Measurements from ENCODE around the gene TSPO2. TPM values are rescaled to one million over a fixed set of nuclear protein-coding genes. Genes with fewer than 3 reads are reported as not detected.

Gene TSPO2
- polyA plus RNA-seq, 1 donor (not counting 4 experiments of a cell fraction or from before 2014, with no cell fraction given), result not detected

DNA sequence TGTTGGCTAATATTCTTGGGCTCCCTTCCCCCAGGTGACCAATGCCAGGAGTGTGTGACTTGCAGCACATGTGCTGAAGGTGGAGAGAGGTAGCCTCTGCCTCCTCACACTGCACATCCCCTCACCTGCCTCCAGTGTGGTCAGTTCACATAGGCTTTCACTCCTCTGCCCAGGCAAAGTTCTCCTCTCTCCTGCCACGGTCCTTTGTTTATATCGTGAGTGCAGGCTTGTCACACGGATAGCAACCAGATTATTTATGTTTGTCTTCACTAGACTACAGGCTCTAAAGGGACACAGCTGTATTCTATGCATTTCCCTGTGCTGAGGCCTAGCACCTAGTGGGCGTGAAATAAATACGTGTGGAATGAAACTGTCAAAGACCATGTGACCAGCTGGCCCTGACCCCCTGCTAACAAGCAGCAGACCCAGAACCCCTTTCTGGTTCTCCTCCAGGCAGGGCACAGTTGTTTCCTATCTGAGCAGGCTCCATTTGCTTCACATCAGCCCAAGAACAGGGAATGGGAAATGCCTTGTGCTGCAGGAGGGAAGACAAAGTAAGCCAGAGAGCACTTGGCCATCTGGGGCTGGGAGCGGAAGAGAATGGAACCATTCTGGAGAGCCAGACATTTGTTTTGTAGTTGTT is 45.6 kb upstream of the TSPO2 start:
- H3K4me3 ChIP-seq (ENCODE audit: control insufficient read depth in 2 of 3, extremely low read depth in 1 of 3, insufficient read depth in 2 of 3, low read depth in 1 of 3, low read length in 3 of 3), result no peak overlapping the region
- dilution Hi-C loops (cut with MboI; ENCODE audit: extremely low pct_ligation_motif_present, low sequenced_read_pairs), result no loop called here
- H2AFZ ChIP-seq (ENCODE audit: control insufficient read depth, low read length), result no peak overlapping the region
- peaks cover 13% of the 10 kb centered on the region for H3K4me1 ChIP-seq (ENCODE audit: control insufficient read depth, extremely low read depth, insufficient read depth, low read length)
- H3K9me1 ChIP-seq (ENCODE audit: control insufficient read depth, extremely low read depth, insufficient read depth, low read length), result no peaks in the 10 kb centered on the region
- no peaks in the 10 kb centered on the region for H3K9me3 ChIP-seq (ENCODE audit: control insufficient read depth, low read depth, low read length)
- H3K9ac ChIP-seq (ENCODE audit: control insufficient read depth, extremely low read depth, insufficient read depth, low read length), result no peak overlapping the region
- no peaks in the 10 kb centered on the region for H3K36me3 ChIP-seq (ENCODE audit: control insufficient read depth in 2 of 2, extremely low read depth in 1 of 2, insufficient read depth in 2 of 2, low read length in 2 of 2)
- H3K4me2 ChIP-seq (ENCODE audit: control insufficient read depth, extremely low read depth, insufficient read depth, low read depth, low read length), result no peak overlapping the region
- H4K20me1 ChIP-seq (ENCODE audit: control insufficient read depth, extremely low read depth, insufficient read depth, low read length), result no peaks in the 10 kb centered on the region
- H3K79me2 ChIP-seq (ENCODE audit: control insufficient read depth, insufficient read depth, low read length), result no peaks in the 10 kb centered on the region
- no peak overlapping the region for H3K27ac ChIP-seq (ENCODE audit: control insufficient read depth, insufficient read depth, low read length)
- no peaks in the 10 kb centered on the region for H3K27me3 ChIP-seq (ENCODE audit: control insufficient read depth, extremely low read depth, insufficient read depth, low read length)
- DNase-seq (ENCODE audit: low read depth, low spot score) (no peak), FAIRE-seq (no peak)
- TF ChIP-seq, protein P1, sequence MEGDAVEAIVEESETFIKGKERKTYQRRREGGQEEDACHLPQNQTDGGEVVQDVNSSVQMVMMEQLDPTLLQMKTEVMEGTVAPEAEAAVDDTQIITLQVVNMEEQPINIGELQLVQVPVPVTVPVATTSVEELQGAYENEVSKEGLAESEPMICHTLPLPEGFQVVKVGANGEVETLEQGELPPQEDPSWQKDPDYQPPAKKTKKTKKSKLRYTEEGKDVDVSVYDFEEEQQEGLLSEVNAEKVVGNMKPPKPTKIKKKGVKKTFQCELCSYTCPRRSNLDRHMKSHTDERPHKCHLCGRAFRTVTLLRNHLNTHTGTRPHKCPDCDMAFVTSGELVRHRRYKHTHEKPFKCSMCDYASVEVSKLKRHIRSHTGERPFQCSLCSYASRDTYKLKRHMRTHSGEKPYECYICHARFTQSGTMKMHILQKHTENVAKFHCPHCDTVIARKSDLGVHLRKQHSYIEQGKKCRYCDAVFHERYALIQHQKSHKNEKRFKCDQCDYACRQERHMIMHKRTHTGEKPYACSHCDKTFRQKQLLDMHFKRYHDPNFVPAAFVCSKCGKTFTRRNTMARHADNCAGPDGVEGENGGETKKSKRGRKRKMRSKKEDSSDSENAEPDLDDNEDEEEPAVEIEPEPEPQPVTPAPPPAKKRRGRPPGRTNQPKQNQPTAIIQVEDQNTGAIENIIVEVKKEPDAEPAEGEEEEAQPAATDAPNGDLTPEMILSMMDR (optimal IDR thresholded peaks at IDR 0.05 in 1 of 3, IDR thresholded peaks at IDR 0.05 in 1 of 3, conservative IDR thresholded peaks at IDR 0.05 in 1 of 3; ENCODE audit: extremely low read depth in 1 of 3, insufficient read depth in 2 of 3, low read length in 3 of 3), result no peak
- no peak for TF ChIP-seq EZH2 (IDR thresholded peaks at IDR 0.05; ENCODE audit: low read length)

DNA sequence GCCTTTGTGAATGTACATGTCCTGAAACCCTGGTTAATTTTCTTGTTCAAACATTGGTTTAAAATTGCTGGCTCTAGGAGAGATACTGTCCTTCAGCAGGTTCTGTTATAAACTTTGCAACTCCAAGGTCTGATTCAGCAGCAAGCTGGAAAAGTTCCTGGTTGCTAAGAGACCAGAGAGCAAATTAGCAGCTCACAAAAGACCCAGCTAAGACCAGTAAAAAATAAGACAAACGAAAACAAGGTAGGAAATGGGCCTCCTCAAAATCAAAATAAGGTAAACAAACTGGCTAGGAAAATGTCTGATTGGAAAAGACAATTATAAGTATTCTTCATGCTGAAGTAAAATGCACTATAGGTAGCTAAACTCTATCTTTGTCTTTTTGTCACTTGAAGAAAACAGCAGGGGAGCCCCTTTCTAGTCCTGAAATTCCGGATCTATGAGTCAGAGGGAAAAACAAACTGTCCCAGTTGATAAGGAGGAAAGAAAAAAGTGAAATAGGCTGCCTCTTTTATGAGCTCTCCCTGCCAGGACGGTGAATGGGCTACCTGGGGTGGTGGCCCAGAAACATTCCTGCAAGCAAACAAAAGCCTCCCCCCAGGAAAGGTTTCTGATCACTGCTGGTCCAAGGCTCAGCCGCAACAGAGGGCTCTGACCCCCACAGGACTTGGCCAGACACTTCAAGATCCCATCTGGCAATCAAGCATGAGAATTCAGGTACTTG is 44.9 kb upstream of the TSPO2 start:
- FAIRE-seq, result peak; percentile 9
- H3K79me2 ChIP-seq (ENCODE audit: control insufficient read depth, insufficient read depth, low read length), result no peaks in the 10 kb centered on the region
- H3K36me3 ChIP-seq (ENCODE audit: control insufficient read depth in 2 of 2, extremely low read depth in 1 of 2, insufficient read depth in 2 of 2, low read length in 2 of 2), result no peaks in the 10 kb centered on the region
- H3K4me1 ChIP-seq (ENCODE audit: control insufficient read depth, extremely low read depth, insufficient read depth, low read length), result peaks cover 13% of the 10 kb centered on the region
- H3K4me2 ChIP-seq (ENCODE audit: control insufficient read depth, extremely low read depth, insufficient read depth, low read depth, low read length), result no peak overlapping the region
- H3K9ac ChIP-seq (ENCODE audit: control insufficient read depth, extremely low read depth, insufficient read depth, low read length), result no peak overlapping the region
- no peak for DNase-seq (ENCODE audit: low read depth, low spot score)
- no peak overlapping the region for H3K27ac ChIP-seq (ENCODE audit: control insufficient read depth, insufficient read depth, low read length)
- no peak for TF ChIP-seq EZH2 (IDR thresholded peaks at IDR 0.05; ENCODE audit: low read length)
- TF ChIP-seq, protein P1 (optimal IDR thresholded peaks at IDR 0.05 in 1 of 3, IDR thresholded peaks at IDR 0.05 in 1 of 3, conservative IDR thresholded peaks at IDR 0.05 in 1 of 3; ENCODE audit: extremely low read depth in 1 of 3, insufficient read depth in 2 of 3, low read length in 3 of 3), result no peak
- H2AFZ ChIP-seq (ENCODE audit: control insufficient read depth, low read length), result no peak overlapping the region
- H3K9me3 ChIP-seq (ENCODE audit: control insufficient read depth, low read depth, low read length), result no peaks in the 10 kb centered on the region
- H4K20me1 ChIP-seq (ENCODE audit: control insufficient read depth, extremely low read depth, insufficient read depth, low read length), result no peaks in the 10 kb centered on the region
- no peak overlapping the region for H3K4me3 ChIP-seq (ENCODE audit: control insufficient read depth in 2 of 3, extremely low read depth in 1 of 3, insufficient read depth in 2 of 3, low read depth in 1 of 3, low read length in 3 of 3)
- H3K9me1 ChIP-seq (ENCODE audit: control insufficient read depth, extremely low read depth, insufficient read depth, low read length), result no peaks in the 10 kb centered on the region
- no peaks in the 10 kb centered on the region for H3K27me3 ChIP-seq (ENCODE audit: control insufficient read depth, extremely low read depth, insufficient read depth, low read length)
- dilution Hi-C loops (cut with MboI; ENCODE audit: extremely low pct_ligation_motif_present, low sequenced_read_pairs), result no loop called here

Measured in keratinocyte (primary cell).